ENCODE measurements around the gene TTC7B.

TTC7B gene

DNA sequence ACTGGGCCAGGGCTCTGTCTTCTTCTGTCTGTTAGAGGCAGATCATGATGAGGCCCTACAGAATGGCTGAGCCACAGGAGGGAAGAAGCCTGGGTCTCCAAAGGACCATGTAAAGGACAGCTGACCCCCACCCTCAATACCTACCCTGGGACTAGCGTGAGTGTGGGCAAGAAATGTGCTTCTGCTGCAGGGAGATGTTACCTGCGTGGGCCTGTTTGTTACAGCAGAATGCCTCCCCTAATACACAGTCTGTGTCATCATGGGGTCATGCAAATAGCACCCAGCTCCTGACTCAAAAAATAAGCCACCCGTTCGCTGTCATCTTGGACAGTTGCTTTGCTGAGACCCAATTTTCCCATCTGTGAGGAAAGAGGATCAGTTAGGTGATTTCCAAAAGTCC is 328.8 kb downstream of the TTC7B start:
- no peak for DNase-seq (ENCODE audit: low spot score)

DNA sequence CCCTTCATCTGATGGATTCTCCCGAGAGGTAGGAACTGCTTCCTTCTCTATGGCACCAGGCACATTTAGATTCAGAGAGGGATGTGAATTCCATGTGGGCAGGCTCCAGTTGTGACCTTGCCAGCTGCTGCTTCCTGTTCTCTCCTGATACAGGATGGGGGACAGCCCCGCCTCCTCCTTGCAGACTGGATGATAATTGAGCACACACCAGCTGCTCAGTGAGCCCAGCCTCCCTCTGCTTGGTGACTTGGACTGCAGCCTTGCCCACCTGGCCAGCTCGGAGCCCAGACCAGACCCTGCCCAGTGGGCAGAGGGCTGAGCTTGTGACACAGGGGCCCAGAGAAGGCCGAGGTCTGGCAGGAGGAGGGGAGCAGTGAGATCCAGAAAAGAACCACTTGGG is 329.2 kb downstream of the TTC7B start:
- no peak for DNase-seq (ENCODE audit: low spot score)

DNA sequence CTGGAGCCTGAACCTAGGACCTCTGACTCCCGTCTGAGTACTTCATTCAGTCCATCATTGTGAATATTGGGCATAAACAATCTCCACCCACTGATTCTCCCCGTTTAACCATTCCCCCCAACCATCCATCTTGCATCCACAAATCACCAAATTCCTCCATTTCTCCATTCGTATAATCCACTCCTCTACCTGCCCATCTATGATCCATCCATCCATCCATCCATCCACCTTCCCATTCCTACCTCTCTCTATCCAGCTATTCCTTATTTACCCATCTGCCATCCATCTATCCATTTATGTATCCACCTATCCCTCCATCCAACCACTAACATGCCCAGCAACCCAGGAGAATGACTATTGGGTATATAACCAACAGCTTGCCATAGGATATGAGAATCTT is 331.9 kb downstream of the TTC7B start:
- DNase-seq (ENCODE audit: low spot score): no peak

DNA sequence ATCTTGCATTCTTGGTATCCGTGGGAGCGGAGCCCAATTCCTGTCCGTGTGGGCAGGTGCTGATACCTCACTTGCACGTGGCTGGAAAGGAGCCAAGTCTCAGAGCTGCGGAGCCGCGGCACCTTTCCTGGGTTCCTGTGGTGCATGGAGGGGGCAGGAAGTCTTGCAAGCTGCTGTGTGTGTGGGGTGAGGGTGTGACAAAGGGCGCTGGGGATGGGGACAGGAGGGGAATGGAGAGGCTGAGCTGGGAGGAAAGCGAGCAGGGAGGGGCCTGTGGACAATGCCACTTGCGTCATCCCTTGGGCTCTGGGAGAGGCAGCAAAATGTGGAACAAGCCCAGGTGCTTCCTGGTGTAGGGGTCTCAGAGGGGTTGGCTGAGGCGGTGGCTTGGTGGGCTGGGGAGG is 332.7 kb downstream of the TTC7B start:
- no peak for DNase-seq (ENCODE audit: low spot score)

DNA sequence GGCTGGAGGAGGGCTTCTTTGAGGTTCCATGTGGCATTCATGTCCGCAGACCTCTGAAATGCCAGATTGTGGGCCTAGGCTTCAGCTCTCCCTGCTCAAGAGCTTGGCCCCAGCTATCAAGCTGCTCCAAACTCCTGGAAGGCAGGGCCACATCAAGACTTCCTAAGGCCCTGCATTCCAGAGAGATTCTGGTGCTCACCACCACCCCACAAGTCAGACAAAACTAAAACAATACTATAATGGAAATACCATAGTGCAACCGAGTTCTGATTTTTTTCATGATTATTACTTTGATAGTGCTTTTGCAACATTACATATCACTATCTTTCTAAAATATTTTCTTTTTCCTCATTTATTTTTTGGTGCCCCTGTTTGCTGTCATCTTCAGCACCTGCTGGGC is 333.1 kb downstream of the TTC7B start:
- DNase-seq (ENCODE audit: low spot score): no peak

DNA sequence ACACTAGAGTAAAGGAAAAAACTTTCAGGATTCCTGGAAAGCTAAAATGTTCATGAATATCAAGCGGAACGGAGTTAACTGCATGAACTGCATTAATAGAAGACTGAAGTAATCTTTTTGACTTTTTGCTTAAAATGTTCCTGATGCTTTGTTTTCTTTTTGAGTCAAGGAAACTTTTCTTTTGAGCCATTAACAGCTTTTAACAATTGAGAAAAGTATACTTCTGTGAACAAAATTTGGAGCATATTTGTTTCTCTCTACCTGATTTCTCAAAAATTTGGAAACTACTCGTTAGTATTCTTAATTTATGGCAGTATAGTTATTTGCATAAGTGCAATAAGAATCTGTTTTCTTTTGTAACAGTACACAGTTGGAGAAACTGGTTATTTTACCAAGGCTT is 340.9 kb downstream of the TTC7B start:
- DNase-seq (ENCODE audit: low spot score): no peak
